HG03097 (cell line): ENCODE measurements around the gene RFX3.
A peak's percentile ranks its signal among the peaks of the same experiment; 100 is the strongest.

Source experiments
- ATAC-seq: cut with Tn5 transposase; IDR thresholded peaks from one replicate; pipeline ENCODE4 v1.9.1; 2021; ENCODE audit not compliant: unreplicated experiment, low FRiP score

The RFX3 gene

GRCh38 chr9:3296536-3296935 lies 229.3 kb downstream of the RFX3 start:
- ATAC-seq = no peak

GRCh38 chr9:3292311-3292710 lies 233.5 kb downstream of the RFX3 start:
- no peak for ATAC-seq

GRCh38 chr9:3290231-3290840 lies 235.5 kb downstream of the RFX3 start:
- ATAC-seq = no peak

GRCh38 chr9:3288686-3289085 lies 237.1 kb downstream of the RFX3 start:
- ATAC-seq = no peak

- no peak for ATAC-seq
These were observed 240.2 kb downstream of the RFX3 start for GRCh38 chr9:3285365-3286161.

- ATAC-seq = no peak
These were observed 243.4 kb downstream of the RFX3 start for GRCh38 chr9:3282365-3282764.

GRCh38 chr9:3281399-3281798 lies 244.4 kb downstream of the RFX3 start:
- peak; percentile 61 for ATAC-seq

- ATAC-seq = no peak
These were observed 248.6 kb downstream of the RFX3 start for GRCh38 chr9:3277200-3277599.

GRCh38 chr9:3271581-3271980 lies 254.2 kb downstream of the RFX3 start:
- no peak for ATAC-seq

- ATAC-seq = no peak
These were observed 254.6 kb downstream of the RFX3 start for GRCh38 chr9:3271157-3271556.

GRCh38 chr9:3268223-3268622 lies 257.6 kb downstream of the RFX3 start:
- ATAC-seq = no peak

GRCh38 chr9:3263698-3264097 lies 262.1 kb downstream of the RFX3 start:
- no peak for ATAC-seq

GRCh38 chr9:3262826-3263529 lies 262.8 kb downstream of the RFX3 start:
- ATAC-seq = no peak

GRCh38 chr9:3261484-3261883 lies 264.3 kb downstream of the RFX3 start:
- no peak for ATAC-seq

- ATAC-seq = no peak
These were observed 269.1 kb downstream of the RFX3 start for GRCh38 chr9:3256571-3257330.

- no peak for ATAC-seq
These were observed 274.5 kb downstream of the RFX3 start for GRCh38 chr9:3251309-3251708.

- ATAC-seq = no peak
These were observed 275.1 kb downstream of the RFX3 start for GRCh38 chr9:3250741-3251140.

- no peak for ATAC-seq
These were observed 278.6 kb downstream of the RFX3 start for GRCh38 chr9:3247211-3247610.

GRCh38 chr9:3246241-3246640 lies 279.6 kb downstream of the RFX3 start:
- no peak for ATAC-seq

- no peak for ATAC-seq
These were observed 280.7 kb downstream of the RFX3 start for GRCh38 chr9:3244963-3245653.
